Measurements from ENCODE around the gene KRT1.
A peak's percentile ranks its signal among the peaks of the same experiment; 100 is the strongest.

KRT1 gene

DNA sequence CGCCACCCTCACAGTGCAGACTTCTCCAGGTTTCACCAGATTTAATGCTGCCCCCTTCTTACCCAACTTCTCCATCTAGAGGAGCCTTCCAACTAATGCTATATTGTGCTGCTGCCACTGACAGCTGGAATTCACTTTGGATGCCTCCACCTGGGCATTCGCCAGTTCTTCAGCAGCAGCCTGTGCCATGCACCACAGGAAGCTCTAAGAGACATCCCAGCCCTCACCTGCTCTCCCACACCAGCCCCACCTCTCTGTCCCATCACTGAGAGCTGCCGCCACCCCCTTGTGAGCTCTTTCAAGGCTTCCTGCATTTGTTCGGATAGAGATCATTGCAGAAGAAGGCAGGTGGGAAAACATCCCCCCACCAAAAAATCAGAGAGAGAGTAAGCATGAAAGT is 23.6 kb downstream of the KRT1 start:
- Mint-ChIP-seq H3K36me3 (no peaks in the 10 kb centered on the region), H3K4me1 (peaks cover 3% of the 10 kb centered on the region), H3K27ac (no peak overlapping the region), H3K9me3 (peaks cover 2% of the 10 kb centered on the region), H3K27me3 (peaks cover 64% of the 10 kb centered on the region), H3K4me3 (no peak overlapping the region)
- CTCF ChIA-PET, result no interaction called here
- no peak for DNase-seq

DNA sequence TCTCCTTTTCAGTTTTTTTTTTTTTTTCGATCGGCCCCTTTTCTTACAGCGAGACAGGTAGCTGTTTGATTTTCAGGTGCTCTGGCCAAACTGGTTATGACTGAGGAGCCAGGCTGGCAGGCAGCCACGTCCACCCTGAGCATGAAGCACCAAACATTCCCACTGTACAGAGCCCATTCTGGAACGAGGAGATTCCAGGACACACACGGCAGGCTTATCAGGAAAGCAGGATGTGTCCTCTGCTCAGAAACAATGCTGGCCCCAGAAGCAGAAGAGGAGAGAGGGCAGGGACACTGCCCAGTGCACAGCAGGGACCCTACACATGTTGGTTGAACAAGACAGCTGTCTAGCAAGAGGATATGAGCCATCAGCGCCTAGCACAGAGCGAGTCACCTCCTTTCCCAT is 24.5 kb downstream of the KRT1 start:
- H3K27ac Mint-ChIP-seq, result no peak overlapping the region
- CTCF ChIA-PET, result interaction anchor here (1.5 kb wide), 1 partner anchor 70 kb away, joined by 4 read pairs; no protein-coding TSS in a partner anchor
- H3K4me3 Mint-ChIP-seq, result no peak overlapping the region
- H3K4me1 Mint-ChIP-seq, result peaks cover 3% of the 10 kb centered on the region
- peaks cover 2% of the 10 kb centered on the region for H3K9me3 Mint-ChIP-seq
- peaks cover 69% of the 10 kb centered on the region for H3K27me3 Mint-ChIP-seq
- DNase-seq, result no peak
- no peaks in the 10 kb centered on the region for H3K36me3 Mint-ChIP-seq

DNA sequence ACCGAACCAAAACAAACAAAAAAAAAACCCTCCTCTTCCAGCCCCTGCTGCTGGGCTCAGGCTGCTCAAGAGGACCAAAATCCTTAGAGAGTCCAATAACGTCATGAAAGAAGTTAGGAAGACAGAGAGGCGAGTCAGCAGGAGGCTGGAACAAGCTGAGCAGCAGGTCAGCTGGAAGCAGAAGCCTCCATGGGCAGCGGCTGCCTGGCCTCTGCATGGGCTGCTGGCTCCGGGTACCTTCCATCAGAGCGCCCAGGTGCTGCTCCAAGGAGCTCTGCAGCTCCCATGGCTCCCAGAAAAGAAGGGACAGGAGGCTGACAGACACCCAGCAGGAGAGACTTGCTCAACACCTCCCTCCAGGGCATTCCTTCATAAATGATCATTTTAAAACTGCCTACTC is 25.0 kb downstream of the KRT1 start:
- H3K4me3 Mint-ChIP-seq, result no peak overlapping the region
- no peak overlapping the region for H3K27ac Mint-ChIP-seq
- peaks cover 3% of the 10 kb centered on the region for H3K4me1 Mint-ChIP-seq
- DNase-seq, result no peak
- no peaks in the 10 kb centered on the region for H3K36me3 Mint-ChIP-seq
- CTCF ChIA-PET, result interaction anchor here (1.5 kb wide), 1 partner anchor 69 kb away, joined by 4 read pairs; no protein-coding TSS in a partner anchor
- H3K27me3 Mint-ChIP-seq, result peaks cover 72% of the 10 kb centered on the region
- peaks cover 2% of the 10 kb centered on the region for H3K9me3 Mint-ChIP-seq

DNA sequence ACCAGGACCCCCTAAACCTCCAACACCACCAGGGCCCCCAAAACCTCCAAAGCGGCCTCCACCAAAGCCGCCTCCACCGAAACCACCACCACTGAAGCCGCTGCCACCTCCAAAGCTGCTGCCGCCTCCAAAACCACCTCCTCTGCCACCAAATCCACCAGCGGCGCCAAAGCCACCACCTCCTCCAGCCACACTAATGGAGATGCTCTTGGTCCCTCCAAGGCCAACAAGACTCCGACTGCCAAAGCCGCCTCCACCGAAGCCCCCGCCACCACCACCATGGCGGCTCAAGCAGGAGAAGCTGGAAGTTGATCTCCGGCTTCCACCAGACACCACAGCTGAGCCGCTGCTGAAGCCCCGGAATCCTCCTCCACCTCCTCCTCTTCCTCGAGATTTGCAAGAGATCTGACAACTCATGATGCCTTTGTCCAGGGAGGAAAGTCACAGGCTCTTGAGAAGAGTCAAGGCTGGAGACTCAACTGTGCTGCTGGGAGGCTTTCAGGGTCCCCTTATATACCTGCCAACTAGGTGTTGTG is 28.4 kb downstream of the KRT1 start, which contains the start of gene KRT2:
Gene KRT2 (minus strand): TSS at position 486 of the 536 bp plus-strand sequence. CDS start 69 bp downstream, at position 417.
- Mint-ChIP-seq H3K4me3 (no peak within 1 kb of the TSS), H3K27ac (no peak within 1 kb of the TSS), H3K9me3 (peaks cover 5% of the 10 kb centered on the region), H3K36me3 (peaks cover 6% of the 10 kb centered on the region), H3K27me3 (peaks cover 47% of the 10 kb centered on the region), H3K4me1 (peaks cover 29% of the 10 kb centered on the region)
- CTCF ChIA-PET, result no interaction called here
- peak; percentile 5 for DNase-seq

DNA sequence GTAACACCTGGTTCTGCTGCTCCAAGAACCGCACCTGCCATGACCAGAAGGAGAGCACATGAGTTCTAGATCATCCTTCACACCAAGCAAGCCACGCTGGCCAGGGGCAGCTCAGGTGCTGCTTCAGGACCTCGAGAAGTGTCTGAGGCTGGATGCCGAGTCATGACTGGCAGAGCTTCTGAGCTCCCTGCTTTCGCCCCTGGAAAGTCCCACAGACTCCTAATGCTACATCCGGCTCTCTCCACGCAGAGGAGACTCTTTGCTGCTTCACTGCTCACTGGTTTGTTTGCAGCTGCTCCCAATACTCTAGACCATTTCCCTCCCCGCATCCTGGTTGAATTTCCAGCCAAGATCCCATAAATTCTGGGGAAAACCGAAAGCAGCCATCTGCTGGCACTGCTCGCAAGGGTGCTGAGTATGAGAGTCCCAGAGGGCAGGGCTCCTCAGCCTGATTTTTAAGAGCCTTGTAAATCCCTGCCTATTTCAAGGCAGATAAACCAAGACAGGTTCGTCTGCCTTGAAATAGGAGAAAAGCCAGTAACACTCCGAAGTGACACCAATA is 29.6 kb downstream of the KRT1 start:
- peaks cover 41% of the 10 kb centered on the region for H3K4me1 Mint-ChIP-seq
- no peak overlapping the region for H3K4me3 Mint-ChIP-seq
- CTCF ChIA-PET, result no interaction called here
- H3K27me3 Mint-ChIP-seq, result peaks cover 39% of the 10 kb centered on the region
- H3K36me3 Mint-ChIP-seq, result peaks cover 6% of the 10 kb centered on the region
- H3K9me3 Mint-ChIP-seq, result peaks cover 5% of the 10 kb centered on the region
- H3K27ac Mint-ChIP-seq, result no peak overlapping the region
- no peak for DNase-seq

DNA sequence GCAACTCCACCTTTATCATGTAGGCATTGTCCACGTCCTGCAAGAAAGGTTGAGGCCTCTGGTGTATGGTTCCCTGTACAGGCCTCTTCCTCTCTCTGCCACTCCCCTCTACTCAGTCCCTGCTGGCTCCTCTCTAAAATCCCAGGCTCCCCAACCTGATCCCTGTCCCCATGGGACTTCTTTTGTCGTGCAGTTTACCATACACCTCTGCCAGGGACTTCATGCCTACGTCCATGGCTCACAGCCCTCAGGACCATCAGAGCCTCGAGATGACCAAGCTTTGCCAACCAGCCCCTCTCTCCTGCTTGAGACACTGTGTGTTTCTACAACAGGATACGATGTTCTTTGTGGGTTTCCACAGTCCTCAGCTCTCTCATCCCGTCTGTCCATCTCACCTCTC is 31.1 kb downstream of the KRT1 start:
- no peak for DNase-seq
- H3K4me1 Mint-ChIP-seq, result peaks cover 57% of the 10 kb centered on the region
- H3K36me3 Mint-ChIP-seq, result peaks cover 16% of the 10 kb centered on the region
- H3K4me3 Mint-ChIP-seq, result no peak overlapping the region
- peak overlapping the region; percentile 68 for H3K27ac Mint-ChIP-seq
- peaks cover 30% of the 10 kb centered on the region for H3K27me3 Mint-ChIP-seq
- CTCF ChIA-PET, result interaction anchor here (0.7 to 1.6 kb wide), 3 partner anchors 40 to 231 kb away, joined by 3 to 4 read pairs (median 3); no protein-coding TSS in a partner anchor
- H3K9me3 Mint-ChIP-seq, result peaks cover 17% of the 10 kb centered on the region

DNA sequence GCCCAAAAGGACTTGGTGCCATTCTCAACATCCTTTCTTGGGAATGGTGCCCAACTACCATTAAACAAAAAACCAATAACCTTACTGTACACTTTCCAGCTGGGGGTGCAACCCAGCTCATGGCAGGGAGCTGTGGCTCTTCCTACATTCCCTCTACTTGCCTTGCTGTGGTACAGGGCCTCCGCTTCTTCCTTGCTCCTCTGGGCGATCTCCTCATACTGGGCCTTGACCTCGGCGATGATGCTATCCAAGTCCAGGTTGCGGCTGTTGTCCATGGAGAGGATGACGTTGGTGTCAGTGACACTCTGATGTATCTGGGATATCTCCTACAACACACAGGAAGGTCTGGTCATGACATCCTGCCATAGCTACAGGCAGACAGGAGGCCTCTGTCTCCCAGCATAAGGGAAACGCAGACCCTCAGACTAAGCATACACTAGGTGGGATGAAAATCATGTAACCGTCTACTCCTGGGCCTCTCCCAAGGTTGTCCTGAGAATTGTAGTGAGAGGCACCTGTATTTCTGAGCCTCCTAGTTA is 32.1 kb downstream of the KRT1 start:
- peak overlapping the region; percentile 100 for H3K27ac Mint-ChIP-seq

DNA sequence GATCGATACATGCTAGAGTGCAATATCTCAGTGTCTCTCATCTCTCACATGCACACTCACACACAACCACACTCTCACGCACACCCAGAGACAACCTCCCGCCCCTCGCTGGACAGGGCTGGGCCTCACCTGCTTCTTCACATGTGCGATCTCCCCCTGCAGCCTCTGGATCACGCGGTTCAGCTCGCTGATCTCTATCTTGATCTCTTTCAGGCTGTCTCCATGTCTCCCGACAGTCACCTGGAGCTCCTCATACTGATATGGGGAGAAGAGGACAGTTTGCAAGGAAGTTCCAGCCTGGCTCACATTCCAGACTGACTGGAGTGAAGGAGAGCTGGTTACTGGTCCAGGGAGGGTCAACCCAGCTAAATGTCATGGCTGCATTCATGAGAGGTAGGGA is 32.6 kb downstream of the KRT1 start:
- CTCF ChIA-PET, result no interaction called here
- Mint-ChIP-seq H3K9me3 (peaks cover 17% of the 10 kb centered on the region), H3K36me3 (peaks cover 24% of the 10 kb centered on the region), H3K27me3 (peaks cover 21% of the 10 kb centered on the region), H3K4me3 (no peak overlapping the region), H3K27ac (peak overlapping the region; percentile 100), H3K4me1 (peaks cover 66% of the 10 kb centered on the region)
- DNase-seq, result no peak

More for the DNA sequence above, 32.1 kb downstream of the KRT1 start:
- Mint-ChIP-seq H3K4me3 (no peak overlapping the region), H3K9me3 (peaks cover 17% of the 10 kb centered on the region), H3K36me3 (peaks cover 22% of the 10 kb centered on the region), H3K4me1 (peaks cover 67% of the 10 kb centered on the region), H3K27me3 (peaks cover 21% of the 10 kb centered on the region)
- DNase-seq, result no peak
- CTCF ChIA-PET, result interaction anchor here (1.6 kb wide), 1 partner anchor 39 kb away, joined by 4 read pairs; no protein-coding TSS in a partner anchor

DNA sequence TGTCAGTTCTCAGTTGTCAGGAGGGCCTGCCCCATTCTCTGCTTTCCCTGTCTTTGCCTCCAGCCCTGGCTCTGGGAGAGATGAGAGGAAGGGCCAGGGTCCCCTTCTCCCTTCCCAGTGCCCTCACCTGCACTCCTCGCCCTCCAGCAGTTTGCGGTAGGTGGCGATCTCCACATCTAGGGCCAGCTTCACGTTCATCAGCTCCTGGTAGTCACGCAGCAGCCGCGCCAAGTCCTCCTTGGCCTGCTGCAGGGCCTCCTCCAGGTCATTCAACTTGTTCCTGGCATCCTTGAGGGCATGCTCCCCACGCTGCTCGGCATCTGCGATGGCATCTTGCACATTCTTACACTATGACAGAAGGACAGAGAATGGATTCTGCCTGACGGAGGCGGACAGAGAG is 33.6 kb downstream of the KRT1 start:
- peaks cover 76% of the 10 kb centered on the region for H3K4me1 Mint-ChIP-seq

DNA sequence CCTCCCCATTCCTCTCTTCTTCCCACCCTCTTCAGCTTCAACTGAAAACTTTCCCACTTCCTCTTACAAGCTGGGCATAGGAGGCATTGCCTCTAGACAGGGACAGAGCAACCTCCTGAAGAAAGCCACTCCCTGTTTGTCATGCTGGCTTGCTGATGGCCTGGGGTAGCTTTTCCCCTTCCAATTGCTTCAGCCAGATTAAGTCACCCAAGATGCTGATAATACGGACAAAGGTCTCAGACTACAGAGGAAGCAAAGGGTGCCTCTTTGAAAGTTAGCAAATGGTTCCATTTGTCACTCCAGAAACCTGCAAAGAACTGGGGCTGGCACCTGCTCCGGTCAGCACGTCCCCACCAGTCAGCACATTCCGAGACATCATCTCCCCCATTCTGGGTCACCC is 34.2 kb downstream of the KRT1 start:
- CTCF ChIA-PET, result no interaction called here
- Mint-ChIP-seq H3K27me3 (peaks cover 10% of the 10 kb centered on the region), H3K36me3 (peaks cover 30% of the 10 kb centered on the region), H3K4me3 (peak overlapping the region; percentile 56), H3K9me3 (peaks cover 15% of the 10 kb centered on the region), H3K27ac (peak overlapping the region; percentile 100), H3K4me1 (peaks cover 82% of the 10 kb centered on the region)
- peak; percentile 24 for DNase-seq

More for the DNA sequence above, 33.6 kb downstream of the KRT1 start:
- H3K27me3 Mint-ChIP-seq, result peaks cover 13% of the 10 kb centered on the region
- H3K36me3 Mint-ChIP-seq, result peaks cover 30% of the 10 kb centered on the region
- H3K4me3 Mint-ChIP-seq, result no peak overlapping the region
- DNase-seq, result peak; percentile 16
- peaks cover 15% of the 10 kb centered on the region for H3K9me3 Mint-ChIP-seq
- peak overlapping the region; percentile 100 for H3K27ac Mint-ChIP-seq
- CTCF ChIA-PET, result no interaction called here

DNA sequence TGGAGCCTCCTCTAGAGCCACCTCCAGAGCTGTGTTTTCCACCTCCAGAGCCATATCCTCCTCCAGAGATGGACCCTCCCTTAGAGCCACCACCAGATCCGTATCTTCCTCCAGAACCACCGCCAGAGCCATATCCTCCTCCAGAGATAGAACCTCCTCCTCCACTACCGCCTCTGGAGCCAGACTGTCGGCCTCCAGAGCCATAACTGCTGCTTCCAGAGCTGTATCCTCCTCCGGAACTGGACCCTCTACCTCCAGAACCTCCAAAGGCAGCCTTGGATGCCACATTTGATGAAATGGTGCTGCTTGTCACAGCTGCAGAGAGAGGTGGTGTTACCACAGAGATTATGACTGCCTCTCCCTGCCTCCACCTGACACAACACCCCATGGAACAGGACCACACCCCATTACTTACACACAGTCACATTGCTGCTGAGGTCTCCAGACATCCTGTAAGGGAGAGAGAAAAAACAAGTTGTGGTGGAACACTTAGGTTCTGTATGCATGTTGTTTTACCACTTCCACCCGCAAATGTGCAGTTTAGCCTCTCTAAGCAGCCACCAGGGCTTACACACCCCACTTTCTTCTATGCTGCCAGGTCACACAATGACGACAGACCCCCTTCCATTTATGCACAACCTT is 35.0 kb downstream of the KRT1 start:
- peak; percentile 82 for DNase-seq
- Mint-ChIP-seq H3K9me3 (peaks cover 15% of the 10 kb centered on the region), H3K27me3 (peaks cover 5% of the 10 kb centered on the region), H3K4me1 (peaks cover 84% of the 10 kb centered on the region), H3K4me3 (peak overlapping the region; percentile 56), H3K36me3 (peaks cover 30% of the 10 kb centered on the region), H3K27ac (peak overlapping the region; percentile 100)
- CTCF ChIA-PET, result interaction anchor here (1.1 kb wide), 1 partner anchor 62 kb away, joined by 4 read pairs; no protein-coding TSS in a partner anchor

DNA sequence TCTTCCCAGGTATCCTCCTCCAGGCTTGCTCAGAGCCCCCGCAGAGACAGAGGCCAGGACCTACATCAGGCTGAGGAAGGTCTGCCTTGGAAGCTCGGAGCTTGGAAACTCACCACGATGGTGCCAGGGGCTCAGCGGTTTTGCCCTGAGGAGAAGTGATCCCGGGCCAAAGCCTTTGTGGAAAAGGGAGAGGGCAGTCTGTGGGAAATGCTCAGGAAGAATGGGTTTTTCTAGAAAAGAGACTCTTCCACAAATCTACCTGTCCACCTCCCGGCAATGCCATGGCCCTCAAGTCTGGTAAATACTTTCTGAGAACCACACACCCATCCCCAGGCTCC is 36.2 kb downstream of the KRT1 start:
- peaks cover 28% of the 10 kb centered on the region for H3K36me3 Mint-ChIP-seq
- no peak overlapping the region for H3K4me3 Mint-ChIP-seq
- peaks cover 5% of the 10 kb centered on the region for H3K27me3 Mint-ChIP-seq
- CTCF ChIA-PET, result interaction anchor here (1.2 kb wide), 1 partner anchor 11 kb away, joined by 3 read pairs; no protein-coding TSS in a partner anchor
- H3K27ac Mint-ChIP-seq, result peak overlapping the region; percentile 100
- peaks cover 80% of the 10 kb centered on the region for H3K4me1 Mint-ChIP-seq
- H3K9me3 Mint-ChIP-seq, result peaks cover 15% of the 10 kb centered on the region
- peak; percentile 13 for DNase-seq

DNA sequence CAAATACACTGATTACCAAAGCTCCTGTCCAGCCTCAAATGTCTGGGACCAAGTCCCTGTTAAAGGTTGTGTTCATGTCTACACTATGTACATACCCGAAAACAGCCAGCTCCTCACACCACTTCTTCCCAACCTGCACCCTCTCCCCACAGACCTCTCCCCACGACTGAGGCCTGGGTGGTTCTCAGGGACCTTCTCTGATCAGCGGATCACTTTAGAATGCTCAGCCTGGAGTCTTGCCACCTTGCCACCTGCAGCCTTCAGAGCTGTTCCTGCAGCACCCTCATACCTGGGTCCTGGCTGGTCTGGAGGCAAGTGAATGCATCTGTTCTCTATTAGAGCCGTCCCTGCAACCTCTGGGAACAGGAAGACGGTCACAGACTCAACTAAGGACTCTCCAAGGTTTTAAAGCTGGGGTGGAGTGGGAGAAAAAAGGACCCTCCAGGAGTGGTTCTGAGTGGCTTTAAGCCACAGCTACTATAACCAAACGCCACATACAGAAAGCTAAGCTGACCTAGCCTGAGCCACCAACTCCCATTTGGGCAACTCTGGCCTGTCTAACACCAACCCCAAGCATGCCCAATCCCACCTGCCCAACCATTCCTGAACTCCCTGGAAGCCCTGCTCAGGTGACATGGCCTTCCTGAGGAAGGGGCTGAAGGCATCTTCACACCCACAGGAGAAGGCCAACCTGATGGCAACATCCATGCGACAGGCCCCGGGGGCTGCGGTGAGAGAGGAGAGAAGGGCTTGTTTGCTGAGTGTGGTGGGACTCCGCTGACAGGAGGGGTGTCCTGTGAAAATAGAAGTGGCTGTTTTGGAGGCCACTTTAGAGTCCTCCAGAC is 36.8 kb downstream of the KRT1 start:
- Mint-ChIP-seq H3K27ac (peak overlapping the region; percentile 100), H3K36me3 (peaks cover 27% of the 10 kb centered on the region), H3K4me1 (peaks cover 74% of the 10 kb centered on the region), H3K4me3 (no peak overlapping the region), H3K27me3 (peaks cover 5% of the 10 kb centered on the region), H3K9me3 (peaks cover 15% of the 10 kb centered on the region)
- CTCF ChIA-PET, result interaction anchor here (1.2 kb wide), 1 partner anchor 10 kb away, joined by 3 read pairs; no protein-coding TSS in a partner anchor
- DNase-seq, result peak; percentile 16

DNA sequence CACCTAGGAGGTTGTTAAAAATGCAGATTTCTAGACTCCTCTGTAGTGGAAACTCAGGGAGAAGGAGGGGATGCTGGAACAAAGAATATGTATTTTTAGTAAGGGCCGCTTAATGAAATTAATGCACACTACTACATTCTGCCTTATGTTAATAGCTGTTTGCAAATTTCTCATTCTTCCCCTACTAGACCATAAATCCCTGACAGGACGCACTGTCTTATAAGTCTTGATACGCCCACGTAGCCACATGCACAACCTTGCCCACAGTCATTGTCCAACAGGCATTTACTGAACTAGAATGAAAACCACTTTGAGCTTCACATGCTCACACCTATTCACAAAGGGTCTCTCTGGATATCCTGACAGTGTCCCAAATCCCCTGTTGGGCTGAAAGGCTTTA is 38.7 kb downstream of the KRT1 start:
- peaks cover 55% of the 10 kb centered on the region for H3K4me1 Mint-ChIP-seq
- peaks cover 12% of the 10 kb centered on the region for H3K9me3 Mint-ChIP-seq

More for the DNA sequence above, 38.7 kb downstream of the KRT1 start:
- no peak overlapping the region for H3K4me3 Mint-ChIP-seq
- H3K27me3 Mint-ChIP-seq, result peaks cover 9% of the 10 kb centered on the region
- DNase-seq, result peak; percentile 19
- CTCF ChIA-PET, result interaction anchor here (1.5 kb wide), 1 partner anchor 8 kb away, joined by 6 read pairs; no protein-coding TSS in a partner anchor
- no peak overlapping the region for H3K27ac Mint-ChIP-seq
- peaks cover 24% of the 10 kb centered on the region for H3K36me3 Mint-ChIP-seq

All from activated naive CD4-positive, alpha-beta T cell treated with anti-CD3 and anti-CD28 coated beads, Interleukin-2, amount 10 ng/mL, durations not matched to agents 7 days and 5 days (primary cell).